ENCODE measurements around the gene PPP2R5C. TPM values are rescaled to one million over a fixed set of nuclear protein-coding genes. Genes with fewer than 3 reads are reported as not detected.

The PPP2R5C gene
- total and polyA plus RNA-seq, 2 of the 8 experiments (the other 6 are each of a cell fraction or from before 2014, with no cell fraction given) = 49.6 to 95.9 TPM

- TF ChIP-seq CHD7 (IDR thresholded peaks at IDR 0.05; ENCODE audit: insufficient replicate concordance, low read length) = no peak
- no peak for TF ChIP-seq GABPA (IDR thresholded peaks at IDR 0.05; ENCODE audit: borderline replicate concordance, insufficient read depth, low read length)
- no peak for TF ChIP-seq POLR2AphosphoS5 (IDR thresholded peaks at IDR 0.05; ENCODE audit: low read depth, low read length)
- no peak for TF ChIP-seq POU5F1 (IDR thresholded peaks at IDR 0.05; ENCODE audit: low read depth, low read length)
- TF ChIP-seq KDM4A (IDR thresholded peaks at IDR 0.05; ENCODE audit: low read depth, low read length, severe bottlenecking) = no peak
- TF ChIP-seq JUND (IDR thresholded peaks at IDR 0.05; ENCODE audit: low read length) = no peak
Measured at GRCh38 chr14:101953151-101953550, 191.6 kb downstream of the PPP2R5C start (continued).
